NCI-H2227 (cell line): ENCODE results near the gene PRKAG1.

Source experiments
- DNase-seq: peaks from one replicate; lab custom pipeline; 2025; ENCODE audit not compliant: unreplicated experiment; lab: John Stamatoyannopoulos, UW

The PRKAG1 gene

DNA sequence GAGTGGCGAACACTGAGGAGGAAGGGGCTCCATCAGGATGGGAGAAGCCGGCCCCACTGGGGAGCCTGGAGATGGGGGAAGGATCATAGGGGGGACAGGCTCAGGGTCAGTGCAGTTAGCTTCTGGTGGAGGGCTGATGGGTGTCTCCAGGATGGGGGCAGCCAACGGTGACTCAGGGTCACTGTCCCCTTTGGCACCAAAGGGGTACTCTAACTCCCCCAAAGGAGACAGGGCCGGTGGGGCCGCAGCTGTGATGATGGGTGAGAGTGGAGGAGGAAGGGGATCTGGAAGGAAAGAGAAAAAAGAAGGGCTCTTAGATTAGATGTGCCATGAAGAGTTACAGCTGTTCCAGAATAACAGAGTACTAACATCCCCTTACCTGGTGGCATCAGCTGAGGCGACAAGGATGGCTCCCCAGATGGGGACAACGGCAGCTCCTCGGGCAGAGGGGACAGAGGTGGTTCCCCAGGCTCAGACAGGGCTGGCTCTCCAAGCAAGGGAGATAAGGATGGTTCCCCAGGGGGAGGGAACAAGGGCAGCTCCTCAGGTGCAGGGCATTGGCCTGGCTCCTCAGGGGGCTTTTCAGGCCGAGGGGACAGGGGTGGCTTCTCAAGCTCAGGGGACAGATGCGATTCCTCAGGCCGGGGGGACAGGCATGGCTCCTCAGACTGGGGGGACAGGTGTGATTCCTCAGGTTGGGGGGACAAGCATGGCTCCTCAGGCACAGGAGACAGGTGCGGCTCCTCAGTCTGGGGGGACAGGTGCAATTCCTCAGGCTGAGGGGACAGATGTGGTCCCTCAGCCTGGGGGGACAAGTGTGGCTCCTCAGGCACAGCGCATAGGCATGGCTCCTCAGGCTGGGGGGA is 32.2 kb upstream of the PRKAG1 start:
- no peak for DNase-seq

GRCh38 chr12:49049566-49050224 is 31.1 kb upstream of the PRKAG1 start:
- no peak for DNase-seq

DNA sequence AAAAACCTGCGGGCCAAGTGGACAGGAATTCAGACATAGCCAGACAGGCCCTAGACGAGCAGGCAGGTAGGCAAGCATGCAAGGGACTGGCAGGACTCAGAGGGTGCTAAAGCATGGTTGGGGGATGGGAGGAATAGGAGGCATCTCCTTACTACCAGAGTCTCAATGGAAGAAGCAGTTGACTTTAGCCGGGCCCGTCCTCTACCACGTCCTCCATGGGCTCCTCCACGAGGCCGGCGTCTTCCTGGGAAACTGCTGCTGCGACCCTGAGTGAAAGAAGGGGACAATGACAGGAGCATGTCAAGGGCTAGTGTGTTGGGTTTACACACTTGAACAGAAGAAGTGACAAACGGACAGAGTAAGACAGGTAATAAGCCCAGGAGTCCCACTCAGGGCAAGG is 30.4 kb upstream of the PRKAG1 start:
- no peak for DNase-seq

DNA sequence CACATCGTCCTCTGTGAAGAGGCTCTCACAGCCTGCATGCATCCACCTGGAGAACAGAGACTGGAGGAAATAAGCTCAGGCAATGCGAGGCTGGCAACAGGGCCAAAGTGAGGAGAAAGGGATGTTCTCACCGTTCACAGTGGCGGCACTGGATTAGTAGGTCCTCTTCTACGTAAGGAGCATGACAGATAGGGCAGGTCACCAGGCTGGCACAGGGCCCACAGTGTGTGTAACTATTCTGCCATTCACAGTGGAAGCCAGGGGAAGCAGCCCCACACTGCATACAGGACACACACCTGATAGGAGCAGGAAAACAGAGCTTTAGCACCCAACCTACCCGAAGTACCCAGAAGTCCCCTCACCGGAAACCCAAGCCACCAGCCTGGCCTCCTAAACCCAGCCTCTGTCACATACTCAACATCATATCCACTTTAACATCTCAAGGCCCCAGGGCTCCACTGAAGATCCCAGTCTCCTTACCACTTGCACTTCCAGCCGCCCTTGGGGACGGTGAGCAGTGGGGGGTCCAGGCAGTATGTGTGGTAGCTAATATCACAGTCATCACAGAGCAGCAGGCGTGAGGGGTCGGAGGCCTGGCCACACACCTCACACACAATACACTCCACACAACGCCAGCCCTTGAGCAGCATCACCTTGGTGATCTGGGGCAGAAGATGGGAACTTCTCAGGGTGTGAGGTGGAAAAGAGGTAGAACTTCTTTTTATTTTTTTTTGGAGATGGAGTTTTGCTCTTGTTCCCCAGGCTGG is 27.7 kb upstream of the PRKAG1 start:
- no peak for DNase-seq

GRCh38 chr12:49044660-49045059 is 26.1 kb upstream of the PRKAG1 start:
- DNase-seq: no peak

- peak; percentile 54 for DNase-seq
Measured at GRCh38 chr12:49043856-49044258, 25.3 kb upstream of the PRKAG1 start.

GRCh38 chr12:49043241-49043640 is 24.7 kb upstream of the PRKAG1 start:
- no peak for DNase-seq

- no peak for DNase-seq
Measured at GRCh38 chr12:49041881-49042484, 23.4 kb upstream of the PRKAG1 start.

- DNase-seq: no peak
Measured at GRCh38 chr12:49041036-49041880, 22.7 kb upstream of the PRKAG1 start.

- DNase-seq: no peak
Measured at GRCh38 chr12:49040364-49040855, 21.8 kb upstream of the PRKAG1 start.

GRCh38 chr12:49039421-49040363 is 21.1 kb upstream of the PRKAG1 start:
- no peak for DNase-seq

GRCh38 chr12:49038291-49038955 is 19.8 kb upstream of the PRKAG1 start:
- no peak for DNase-seq

DNA sequence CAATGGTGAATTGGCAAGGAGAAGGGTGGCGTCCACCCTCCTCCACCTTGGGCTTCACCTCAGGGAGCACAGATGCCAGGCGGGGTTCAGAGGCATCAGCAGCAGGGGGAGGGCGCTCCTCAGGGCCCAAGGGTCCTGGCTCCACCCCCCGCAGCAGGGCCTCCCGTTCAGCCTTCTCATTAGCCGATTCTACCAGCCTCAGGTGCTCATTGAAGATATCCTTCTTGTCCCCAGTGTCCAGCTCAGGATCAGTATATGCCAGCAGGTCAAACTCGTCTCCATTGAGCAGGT is 19.3 kb upstream of the PRKAG1 start:
- no peak for DNase-seq

DNA sequence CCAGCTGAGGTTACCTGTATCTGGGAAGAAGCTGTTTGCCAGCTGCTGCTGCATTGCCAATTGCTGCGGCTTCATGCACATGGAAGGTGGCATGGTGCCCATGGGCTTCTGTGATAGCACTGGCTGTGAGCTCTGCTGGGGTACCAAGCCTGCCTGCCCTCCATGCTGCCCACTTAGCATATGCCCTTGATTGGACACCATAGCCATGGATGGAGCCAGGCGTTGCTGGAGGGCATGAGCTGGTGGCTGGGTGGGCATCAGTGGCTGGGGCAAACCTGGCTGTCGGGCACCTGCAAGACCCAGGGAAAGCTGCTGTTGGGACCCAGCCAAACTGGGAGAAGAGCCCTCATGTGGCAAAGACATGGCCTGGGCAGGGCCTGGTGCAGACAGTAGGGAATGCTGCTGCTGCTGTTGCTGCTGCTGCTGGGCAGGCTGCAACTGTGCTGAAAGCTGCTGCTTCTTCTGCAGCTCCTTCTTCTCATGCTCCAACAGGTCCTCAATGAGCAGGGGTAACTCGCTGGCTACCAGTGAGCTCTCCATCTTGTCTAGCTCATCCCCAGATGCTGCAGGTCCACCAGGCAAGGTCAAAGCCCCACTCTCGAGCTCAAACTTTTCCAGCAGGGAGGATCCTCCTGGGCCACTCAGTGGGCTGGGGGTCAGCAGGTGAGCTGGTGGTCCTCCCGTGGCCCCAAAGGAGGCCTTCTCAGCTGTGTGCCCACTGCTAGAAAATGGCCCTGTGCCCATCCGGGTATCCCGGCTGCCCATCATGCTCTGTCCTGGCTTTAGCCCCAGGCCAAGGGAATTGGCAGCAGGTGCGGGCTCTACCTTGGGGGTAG is 18.8 kb upstream of the PRKAG1 start:
- DNase-seq: no peak

GRCh38 chr12:49036029-49036428 is 17.5 kb upstream of the PRKAG1 start:
- DNase-seq: no peak

DNA sequence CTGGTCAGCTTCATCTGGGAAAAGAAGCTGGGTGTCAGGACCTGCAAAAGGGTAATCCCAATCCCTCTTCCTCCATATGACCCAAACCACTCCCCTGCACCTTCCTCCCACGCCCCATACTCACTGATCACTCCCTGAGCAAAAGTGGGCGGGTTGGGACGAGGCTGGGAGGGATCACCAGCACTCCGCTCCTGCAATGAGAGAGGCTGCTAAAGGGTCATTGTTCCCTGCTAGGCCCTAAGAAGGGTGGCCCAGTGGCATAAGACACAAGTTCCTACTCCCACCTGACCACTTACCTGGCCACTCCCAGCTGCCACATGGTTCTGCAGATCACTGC is 15.7 kb upstream of the PRKAG1 start:
- DNase-seq: no peak

GRCh38 chr12:49033611-49034285 is 15.2 kb upstream of the PRKAG1 start:
- DNase-seq: no peak
